GM19099 (cell line): ENCODE data around the gene SYK.

Source experiments
- POLR2A ChIP-seq: IDR thresholded peaks from 3 replicates; pipeline ENCODE4 v1.6.1; 2011; ENCODE audit warnings: low read depth; ENCODE audit not compliant: insufficient read length; ENCODE audit errors: extremely low read depth

The SYK gene

GRCh38 chr9:90915693-90916092 lies 114.1 kb downstream of the SYK start:
- no peak for TF ChIP-seq POLR2A

- no peak for TF ChIP-seq POLR2A
Observed at GRCh38 chr9:90916147-90916734, 114.6 kb downstream of the SYK start.

- no peak for TF ChIP-seq POLR2A
Observed at GRCh38 chr9:90919883-90920282, 118.3 kb downstream of the SYK start.

- TF ChIP-seq POLR2A, result no peak
Observed at GRCh38 chr9:90921104-90921503, 119.5 kb downstream of the SYK start.

GRCh38 chr9:90921969-90922368 lies 120.3 kb downstream of the SYK start:
- no peak for TF ChIP-seq POLR2A

GRCh38 chr9:90925581-90926257 lies 124.1 kb downstream of the SYK start:
- TF ChIP-seq POLR2A, result no peak

GRCh38 chr9:90926936-90927335 lies 125.3 kb downstream of the SYK start:
- no peak for TF ChIP-seq POLR2A

GRCh38 chr9:90927496-90927895 lies 125.9 kb downstream of the SYK start:
- no peak for TF ChIP-seq POLR2A

GRCh38 chr9:90929626-90930025 lies 128.0 kb downstream of the SYK start:
- TF ChIP-seq POLR2A, result no peak

GRCh38 chr9:90933468-90933867 lies 131.8 kb downstream of the SYK start:
- no peak for TF ChIP-seq POLR2A

- TF ChIP-seq POLR2A, result no peak
Observed at GRCh38 chr9:90939351-90939750, 137.7 kb downstream of the SYK start.

- TF ChIP-seq POLR2A, result no peak
Observed at GRCh38 chr9:90940280-90940679, 138.7 kb downstream of the SYK start.

- no peak for TF ChIP-seq POLR2A
Observed at GRCh38 chr9:90941661-90942060, 140.0 kb downstream of the SYK start.

GRCh38 chr9:90942555-90942954 lies 140.9 kb downstream of the SYK start:
- TF ChIP-seq POLR2A, result no peak

- no peak for TF ChIP-seq POLR2A
Observed at GRCh38 chr9:90943341-90943740, 141.7 kb downstream of the SYK start.

GRCh38 chr9:90945336-90945735 lies 143.7 kb downstream of the SYK start:
- no peak for TF ChIP-seq POLR2A

GRCh38 chr9:90946982-90947381 lies 145.4 kb downstream of the SYK start:
- no peak for TF ChIP-seq POLR2A
